GM19240 (cell line): ENCODE data around the gene NPBWR2.
A peak's percentile ranks its signal among the peaks of the same experiment; 100 is the strongest.
"Not testable (repeated sequence)": the region's sequence is repeated elsewhere in the genome, so short reads cannot be mapped to it uniquely, and the experiment has no call there.

Experiments
- DNase-seq: peaks from one replicate; pipeline ENCODE4 v3.0.0; 2011; ENCODE audit warnings: low spot score; ENCODE audit not compliant: insufficient read length

Gene NPBWR2

GRCh38 chr20:64103871-64104666, 3.3 kb downstream of the NPBWR2 start:
- DNase-seq, result no peak

GRCh38 chr20:64102647-64103354, 4.6 kb downstream of the NPBWR2 start:
- no peak for DNase-seq

GRCh38 chr20:64101731-64102621, 5.4 kb downstream of the NPBWR2 start:
- peak; percentile 47 for DNase-seq

GRCh38 chr20:64100946-64101688, 6.2 kb downstream of the NPBWR2 start:
- DNase-seq, result no peak

GRCh38 chr20:64100566-64100888, 6.8 kb downstream of the NPBWR2 start:
- no peak for DNase-seq

- no peak for DNase-seq
Measured at GRCh38 chr20:64099880-64100565, 7.3 kb downstream of the NPBWR2 start.

GRCh38 chr20:64099086-64099786, 8.1 kb downstream of the NPBWR2 start:
- DNase-seq, result no peak

GRCh38 chr20:64098471-64099013, 8.8 kb downstream of the NPBWR2 start:
- DNase-seq, result no peak

- no peak for DNase-seq
Measured at GRCh38 chr20:64096535-64096934, 10.8 kb downstream of the NPBWR2 start.

- DNase-seq, result no peak
Measured at GRCh38 chr20:64095927-64096326, 11.4 kb downstream of the NPBWR2 start.

- no peak for DNase-seq
Measured at GRCh38 chr20:64095455-64095854, 11.9 kb downstream of the NPBWR2 start.

GRCh38 chr20:64093013-64093503, 14.3 kb downstream of the NPBWR2 start:
- DNase-seq, result no peak

- no peak for DNase-seq
Measured at GRCh38 chr20:64092258-64093012, 14.9 kb downstream of the NPBWR2 start.

GRCh38 chr20:64091770-64092169, 15.6 kb downstream of the NPBWR2 start:
- no peak for DNase-seq

- no peak for DNase-seq
Measured at GRCh38 chr20:64091340-64091739, 16.0 kb downstream of the NPBWR2 start.

GRCh38 chr20:64090165-64090564, 17.2 kb downstream of the NPBWR2 start:
- DNase-seq, result no peak

- DNase-seq, result not testable (repeated sequence)
Measured at GRCh38 chr20:64088586-64088985, 18.8 kb downstream of the NPBWR2 start.

GRCh38 chr20:64087226-64087825, 20.0 kb downstream of the NPBWR2 start:
- DNase-seq, result not testable (repeated sequence)
